ENCODE measurements around the gene CD69. TPM values are rescaled to one million over a fixed set of nuclear protein-coding genes. Genes with fewer than 3 reads are reported as not detected.

CD69 gene
- polyA plus RNA-seq, 1 donor from 2014 or later, result 0.72 TPM

DNA sequence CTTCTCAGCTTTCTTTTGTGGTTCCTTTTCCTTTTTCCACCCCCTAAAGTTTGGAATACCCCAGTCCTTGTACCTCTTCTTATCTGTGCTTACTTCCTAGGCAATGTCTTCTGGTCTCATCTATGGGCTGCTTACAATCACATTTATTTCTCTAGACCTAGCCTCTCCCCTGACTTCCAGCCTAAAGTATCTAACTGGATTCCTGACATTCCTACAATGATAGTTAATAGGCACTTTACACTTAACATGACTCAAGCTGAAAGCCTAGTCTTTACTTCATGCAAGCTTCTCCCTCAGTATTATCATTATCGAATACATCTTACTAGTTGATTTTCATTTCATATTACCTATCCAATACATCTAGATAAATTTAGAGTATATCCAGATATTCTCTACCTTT, 49.0 kb downstream of the CD69 start:
- H3K79me2 ChIP-seq (replicated peaks; ENCODE audit: insufficient read depth, low read length), result no peaks in the 10 kb centered on the region
- no peak for TF ChIP-seq RAD21 (conservative IDR thresholded peaks at IDR 0.05)
- no peak for TF ChIP-seq EZH2 (IDR thresholded peaks at IDR 0.05; ENCODE audit: borderline replicate concordance, insufficient read depth, low read length, poor library complexity, severe bottlenecking)
- no peak for TF ChIP-seq EP300 (conservative IDR thresholded peaks at IDR 0.05; ENCODE audit: poor library complexity, severe bottlenecking)
- no peak for TF ChIP-seq TAF1 (IDR thresholded peaks at IDR 0.05; ENCODE audit: low read depth)
- no peak for TF ChIP-seq MXI1 (conservative IDR thresholded peaks at IDR 0.05; ENCODE audit: poor library complexity, severe bottlenecking)
- TF ChIP-seq, protein P1, sequence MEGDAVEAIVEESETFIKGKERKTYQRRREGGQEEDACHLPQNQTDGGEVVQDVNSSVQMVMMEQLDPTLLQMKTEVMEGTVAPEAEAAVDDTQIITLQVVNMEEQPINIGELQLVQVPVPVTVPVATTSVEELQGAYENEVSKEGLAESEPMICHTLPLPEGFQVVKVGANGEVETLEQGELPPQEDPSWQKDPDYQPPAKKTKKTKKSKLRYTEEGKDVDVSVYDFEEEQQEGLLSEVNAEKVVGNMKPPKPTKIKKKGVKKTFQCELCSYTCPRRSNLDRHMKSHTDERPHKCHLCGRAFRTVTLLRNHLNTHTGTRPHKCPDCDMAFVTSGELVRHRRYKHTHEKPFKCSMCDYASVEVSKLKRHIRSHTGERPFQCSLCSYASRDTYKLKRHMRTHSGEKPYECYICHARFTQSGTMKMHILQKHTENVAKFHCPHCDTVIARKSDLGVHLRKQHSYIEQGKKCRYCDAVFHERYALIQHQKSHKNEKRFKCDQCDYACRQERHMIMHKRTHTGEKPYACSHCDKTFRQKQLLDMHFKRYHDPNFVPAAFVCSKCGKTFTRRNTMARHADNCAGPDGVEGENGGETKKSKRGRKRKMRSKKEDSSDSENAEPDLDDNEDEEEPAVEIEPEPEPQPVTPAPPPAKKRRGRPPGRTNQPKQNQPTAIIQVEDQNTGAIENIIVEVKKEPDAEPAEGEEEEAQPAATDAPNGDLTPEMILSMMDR (IDR thresholded peaks at IDR 0.05; ENCODE audit: poor library complexity, severe bottlenecking), result no peak
- TF ChIP-seq POLR2AphosphoS5 (IDR thresholded peaks at IDR 0.05), result no peak
- TF ChIP-seq, protein P2, sequence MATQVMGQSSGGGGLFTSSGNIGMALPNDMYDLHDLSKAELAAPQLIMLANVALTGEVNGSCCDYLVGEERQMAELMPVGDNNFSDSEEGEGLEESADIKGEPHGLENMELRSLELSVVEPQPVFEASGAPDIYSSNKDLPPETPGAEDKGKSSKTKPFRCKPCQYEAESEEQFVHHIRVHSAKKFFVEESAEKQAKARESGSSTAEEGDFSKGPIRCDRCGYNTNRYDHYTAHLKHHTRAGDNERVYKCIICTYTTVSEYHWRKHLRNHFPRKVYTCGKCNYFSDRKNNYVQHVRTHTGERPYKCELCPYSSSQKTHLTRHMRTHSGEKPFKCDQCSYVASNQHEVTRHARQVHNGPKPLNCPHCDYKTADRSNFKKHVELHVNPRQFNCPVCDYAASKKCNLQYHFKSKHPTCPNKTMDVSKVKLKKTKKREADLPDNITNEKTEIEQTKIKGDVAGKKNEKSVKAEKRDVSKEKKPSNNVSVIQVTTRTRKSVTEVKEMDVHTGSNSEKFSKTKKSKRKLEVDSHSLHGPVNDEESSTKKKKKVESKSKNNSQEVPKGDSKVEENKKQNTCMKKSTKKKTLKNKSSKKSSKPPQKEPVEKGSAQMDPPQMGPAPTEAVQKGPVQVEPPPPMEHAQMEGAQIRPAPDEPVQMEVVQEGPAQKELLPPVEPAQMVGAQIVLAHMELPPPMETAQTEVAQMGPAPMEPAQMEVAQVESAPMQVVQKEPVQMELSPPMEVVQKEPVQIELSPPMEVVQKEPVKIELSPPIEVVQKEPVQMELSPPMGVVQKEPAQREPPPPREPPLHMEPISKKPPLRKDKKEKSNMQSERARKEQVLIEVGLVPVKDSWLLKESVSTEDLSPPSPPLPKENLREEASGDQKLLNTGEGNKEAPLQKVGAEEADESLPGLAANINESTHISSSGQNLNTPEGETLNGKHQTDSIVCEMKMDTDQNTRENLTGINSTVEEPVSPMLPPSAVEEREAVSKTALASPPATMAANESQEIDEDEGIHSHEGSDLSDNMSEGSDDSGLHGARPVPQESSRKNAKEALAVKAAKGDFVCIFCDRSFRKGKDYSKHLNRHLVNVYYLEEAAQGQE (IDR thresholded peaks at IDR 0.05; ENCODE audit: borderline replicate concordance), result no peak
- no peak for TF ChIP-seq SMC3 (conservative IDR thresholded peaks at IDR 0.05; ENCODE audit: poor library complexity)
- H3K9me2 ChIP-seq (ENCODE audit: insufficient read depth, low read length), result no peaks in the 10 kb centered on the region
- H3K36me3 ChIP-seq (ENCODE audit: insufficient read depth, low read length), result no peaks in the 10 kb centered on the region
- no peak overlapping the region for H3K27ac ChIP-seq (ENCODE audit: low read length)
- no peak overlapping the region for H3K4me3 ChIP-seq (ENCODE audit: low read length)
- no peaks in the 10 kb centered on the region for H3K27me3 ChIP-seq (ENCODE audit: insufficient read depth, low read depth, low read length)
- H4K20me1 ChIP-seq (ENCODE audit: insufficient read depth), result no peaks in the 10 kb centered on the region
- H3F3A ChIP-seq (ENCODE audit: insufficient read depth, low read length, poor library complexity, severe bottlenecking), result no peaks in the 10 kb centered on the region
- no peak overlapping the region for H3K9ac ChIP-seq (ENCODE audit: low read length)
- no peak overlapping the region for H3K4me2 ChIP-seq (ENCODE audit: low read length)
- H3K9me3 ChIP-seq (ENCODE audit: low read length), result no peaks in the 10 kb centered on the region
- H2AFZ ChIP-seq (ENCODE audit: low read depth, low read length), result no peak overlapping the region

DNA sequence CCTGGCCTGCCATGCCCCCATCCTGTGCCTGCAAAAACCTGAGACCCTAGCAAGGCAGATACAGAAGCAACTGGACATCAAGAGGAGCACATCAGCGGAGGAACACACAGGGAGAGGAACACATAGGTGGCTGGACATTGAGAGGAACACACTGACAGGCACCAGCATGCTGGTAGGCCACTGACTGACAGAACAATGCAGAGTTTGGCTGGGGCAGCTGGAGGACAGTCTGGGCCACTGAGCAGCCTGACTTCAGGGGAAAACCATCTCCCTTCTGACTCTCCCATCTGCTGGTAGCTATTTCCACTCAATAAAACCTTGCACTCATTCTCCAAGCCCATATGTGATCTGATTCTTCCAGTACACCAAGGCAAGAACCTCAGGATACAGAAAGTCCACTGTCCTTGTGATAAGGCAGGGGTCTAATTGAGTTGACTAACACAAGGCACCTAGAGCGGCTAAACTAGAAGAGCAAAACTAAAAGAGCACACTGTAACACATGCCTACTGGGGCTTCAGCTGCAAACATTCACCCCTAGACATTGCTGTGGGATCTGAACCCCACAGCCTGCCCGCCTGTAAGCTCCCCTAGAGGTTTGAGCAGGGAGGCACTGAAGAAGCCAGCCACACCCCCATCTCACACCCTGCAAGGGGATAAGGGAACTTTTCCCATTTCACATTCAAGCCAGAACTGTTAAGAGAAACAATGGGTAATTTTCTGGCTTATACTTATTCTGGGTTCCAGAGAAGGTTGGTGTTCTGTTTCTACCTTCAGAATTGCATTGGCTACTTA, 49.9 kb downstream of the CD69 start:
- no peak overlapping the region for H3K27ac ChIP-seq (ENCODE audit: low read length)
- no peaks in the 10 kb centered on the region for H4K20me1 ChIP-seq (ENCODE audit: insufficient read depth)
- H3F3A ChIP-seq (ENCODE audit: insufficient read depth, low read length, poor library complexity, severe bottlenecking), result no peaks in the 10 kb centered on the region
- no peaks in the 10 kb centered on the region for H3K27me3 ChIP-seq (ENCODE audit: insufficient read depth, low read depth, low read length)
- H2AFZ ChIP-seq (ENCODE audit: low read depth, low read length), result no peak overlapping the region
- no peaks in the 10 kb centered on the region for H3K36me3 ChIP-seq (ENCODE audit: insufficient read depth, low read length)
- no peak overlapping the region for H3K9ac ChIP-seq (ENCODE audit: low read length)
- H3K4me2 ChIP-seq (ENCODE audit: low read length), result no peak overlapping the region
- H3K79me2 ChIP-seq (replicated peaks; ENCODE audit: insufficient read depth, low read length), result no peaks in the 10 kb centered on the region
- no peak overlapping the region for H3K4me3 ChIP-seq (ENCODE audit: low read length)
- TF ChIP-seq TAF1 (IDR thresholded peaks at IDR 0.05; ENCODE audit: low read depth) (no peak), EZH2 (IDR thresholded peaks at IDR 0.05; ENCODE audit: borderline replicate concordance, insufficient read depth, low read length, poor library complexity, severe bottlenecking) (no peak), EP300 (conservative IDR thresholded peaks at IDR 0.05; ENCODE audit: poor library complexity, severe bottlenecking) (no peak), POLR2AphosphoS5 (IDR thresholded peaks at IDR 0.05) (no peak), SMC3 (conservative IDR thresholded peaks at IDR 0.05; ENCODE audit: poor library complexity) (no peak), RAD21 (conservative IDR thresholded peaks at IDR 0.05) (no peak), MXI1 (conservative IDR thresholded peaks at IDR 0.05; ENCODE audit: poor library complexity, severe bottlenecking) (no peak)
- TF ChIP-seq, protein P1 (IDR thresholded peaks at IDR 0.05; ENCODE audit: poor library complexity, severe bottlenecking), result no peak
- TF ChIP-seq, protein P2 (IDR thresholded peaks at IDR 0.05; ENCODE audit: borderline replicate concordance), result no peak
- no peaks in the 10 kb centered on the region for H3K9me3 ChIP-seq (ENCODE audit: low read length)
- H3K9me2 ChIP-seq (ENCODE audit: insufficient read depth, low read length), result no peaks in the 10 kb centered on the region

Measured in neural cell (in vitro differentiated cells).